ENCODE results near the gene TXNL4A. TPM values are rescaled to one million over a fixed set of nuclear protein-coding genes. Genes with fewer than 3 reads are reported as not detected.

TXNL4A gene
- total RNA-seq, 4 donors from 2014 or later, result 4.1 to 36.8 (median 31.0) TPM

DNA sequence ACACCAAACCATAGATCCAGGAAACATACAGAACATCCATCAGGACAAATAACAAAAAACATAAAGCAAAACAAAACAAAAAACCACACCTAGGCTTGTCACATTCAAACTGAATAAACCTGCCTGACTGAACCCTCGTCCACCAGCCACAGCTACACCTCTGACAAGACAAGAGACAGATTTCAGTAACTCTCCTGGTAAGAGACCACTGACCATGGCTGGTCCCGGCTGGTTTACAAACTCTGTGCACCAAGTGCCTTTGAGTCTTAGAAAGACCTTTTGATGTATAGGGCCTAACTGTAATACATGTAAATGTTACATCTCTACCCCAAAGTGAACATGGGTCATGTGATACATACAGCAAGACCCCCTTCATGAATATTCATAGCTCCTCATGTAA lies 32.1 kb downstream of the TXNL4A start:
- Histone ChIP-seq H3K27ac (no peak overlapping the region), H3K9me3 (no peaks in the 10 kb centered on the region), H3K4me3 (no peak overlapping the region), H3K36me3 (no peaks in the 10 kb centered on the region), H3K27me3 (no peaks in the 10 kb centered on the region), H3K4me1 (peaks cover 12 to 70% (median 35%) of the 10 kb centered on the region in 4 donors)
- TF ChIP-seq CTCF (IDR thresholded peaks at IDR 0.05) (no peak), POLR2A (IDR thresholded peaks at IDR 0.05) (no peak), POLR2AphosphoS5 (IDR thresholded peaks at IDR 0.05) (no peak), EP300 (IDR thresholded peaks at IDR 0.05; ENCODE audit: low read depth) (no peak)
- 75 to 86% methylated on average over 2 of the region's 2 CpGs for WGBS, 2 donors (ENCODE audit: low coverage in 1 of 2)
- DNase-seq, result peak; percentile 4
- in situ Hi-C loops (cut with MboI; ENCODE audit: low pct_ligation_motif_present in 1 of 4, low pct_unique_long_range_greater_than_20kb in 1 of 4, low sequenced_read_pairs in 3 of 4) (loop anchor here in 1 of 4 donors (10.0 kb wide), 1 partner anchor 79 kb away; the partner anchor contains the start of gene RBFA), intact Hi-C loops (cut with DNase I; ENCODE audit: low total_unique reads) (no loop called here)

- Histone ChIP-seq H3K36me3 (no peaks in the 10 kb centered on the region), H3K4me3 (no peak overlapping the region), H3K4me1 (peaks cover 12 to 63% (median 28%) of the 10 kb centered on the region in 4 donors), H3K9me3 (no peaks in the 10 kb centered on the region), H3K27ac (peak overlapping the region; percentile 82 to 98 (median 96)), H3K27me3 (no peaks in the 10 kb centered on the region)
- DNase-seq, result peak; percentile 6
- TF ChIP-seq POLR2AphosphoS5 (IDR thresholded peaks at IDR 0.05) (no peak), POLR2A (IDR thresholded peaks at IDR 0.05) (no peak), EP300 (IDR thresholded peaks at IDR 0.05; ENCODE audit: low read depth) (no peak), CTCF (IDR thresholded peaks at IDR 0.05) (no peak)
- WGBS, 2 donors (ENCODE audit: low coverage in 1 of 2), result 78 to 86% methylated on average over 2 to 12 of the region's 12 CpGs
- intact Hi-C loops (cut with DNase I; ENCODE audit: low total_unique reads) (no loop called here), in situ Hi-C loops (cut with MboI; ENCODE audit: low pct_ligation_motif_present in 1 of 4, low pct_unique_long_range_greater_than_20kb in 1 of 4, low sequenced_read_pairs in 3 of 4) (loop anchor here in 1 of 4 donors (10.0 kb wide), 1 partner anchor 79 kb away; the partner anchor contains the start of gene RBFA)
Observed at GRCh38 chr18:79955302-79956075, 32.9 kb downstream of the TXNL4A start.

- peak; percentile 46 for DNase-seq
- in situ Hi-C loops (cut with MboI; ENCODE audit: low pct_ligation_motif_present in 1 of 4, low pct_unique_long_range_greater_than_20kb in 1 of 4, low sequenced_read_pairs in 3 of 4), result loop anchor here in 1 of 4 donors (10.0 kb wide), 1 partner anchor 80 kb away; the partner anchor contains the start of gene RBFA
- Histone ChIP-seq H3K4me1 (peaks cover 17 to 66% (median 32%) of the 10 kb centered on the region in 4 donors), H3K4me3 (no peak overlapping the region), H3K9me3 (no peaks in the 10 kb centered on the region), H3K27ac (peak overlapping the region; percentile 82 to 98 (median 96)), H3K36me3 (no peaks in the 10 kb centered on the region), H3K27me3 (no peaks in the 10 kb centered on the region)
- intact Hi-C loops (cut with DNase I; ENCODE audit: low total_unique reads), result loop anchor here (5.0 kb wide), 1 partner anchor 33 kb away; the partner anchor contains the start of gene TXNL4A
- TF ChIP-seq POLR2A (IDR thresholded peaks at IDR 0.05) (no peak), EP300 (IDR thresholded peaks at IDR 0.05; ENCODE audit: low read depth) (no peak), CTCF (IDR thresholded peaks at IDR 0.05) (no peak), POLR2AphosphoS5 (IDR thresholded peaks at IDR 0.05) (no peak)
- WGBS, 2 donors (ENCODE audit: low coverage in 1 of 2), result 45 to 63% methylated on average over 4 to 5 of the region's 5 CpGs
Observed at GRCh38 chr18:79954791-79955190, 33.6 kb downstream of the TXNL4A start.

DNA sequence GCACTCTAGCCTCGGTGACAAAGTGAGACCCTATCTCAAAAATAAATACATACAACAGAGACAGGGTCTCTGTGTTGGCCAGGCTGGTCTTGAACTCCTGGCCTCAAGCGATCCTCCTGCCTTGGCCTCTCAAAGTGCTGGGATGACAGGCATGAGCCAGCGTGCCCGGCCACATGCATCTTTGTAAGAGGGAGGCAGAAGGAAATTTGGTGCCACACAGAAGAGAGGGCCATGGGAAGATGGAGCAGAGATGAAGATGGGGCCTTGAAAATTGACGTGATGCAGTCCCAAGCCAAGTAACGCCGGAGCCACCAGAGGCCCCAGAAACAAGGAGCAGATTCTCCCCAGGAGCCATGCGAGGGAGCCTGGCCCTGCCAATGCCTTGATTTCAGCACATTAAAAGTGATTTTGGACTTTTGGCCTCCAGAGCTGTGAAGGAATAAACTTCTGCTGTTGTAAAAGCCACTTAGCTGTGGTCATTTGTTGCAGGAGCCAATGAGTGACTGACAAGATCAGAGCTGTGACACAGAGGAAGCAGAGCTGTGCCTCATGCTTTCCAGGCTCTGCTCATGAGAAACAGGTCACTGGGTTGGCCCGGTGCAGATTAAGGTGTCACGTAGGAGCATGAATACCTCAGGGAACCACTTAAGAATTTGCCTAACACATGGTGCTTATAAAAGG lies 34.3 kb downstream of the TXNL4A start:
- Histone ChIP-seq H3K27ac (peak overlapping the region; percentile 82 to 98 (median 96)), H3K4me3 (no peak overlapping the region), H3K4me1 (peaks cover 20 to 66% (median 35%) of the 10 kb centered on the region in 4 donors), H3K9me3 (no peaks in the 10 kb centered on the region), H3K27me3 (no peaks in the 10 kb centered on the region), H3K36me3 (no peaks in the 10 kb centered on the region)
- WGBS, 2 donors (ENCODE audit: low coverage in 1 of 2), result 62 to 63% methylated on average over 6 to 10 of the region's 10 CpGs
- peak; percentile 59 for TF ChIP-seq POLR2A (IDR thresholded peaks at IDR 0.05)
- no peak for TF ChIP-seq EP300 (IDR thresholded peaks at IDR 0.05; ENCODE audit: low read depth)
- no peak for TF ChIP-seq CTCF (IDR thresholded peaks at IDR 0.05)
- TF ChIP-seq POLR2AphosphoS5 (IDR thresholded peaks at IDR 0.05), result peak; percentile 16 to 84 (median 64)
- in situ Hi-C loops (cut with MboI; ENCODE audit: low pct_ligation_motif_present in 1 of 4, low pct_unique_long_range_greater_than_20kb in 1 of 4, low sequenced_read_pairs in 3 of 4) (loop anchor here in 1 of 4 donors (10.0 kb wide), 1 partner anchor 81 kb away; the partner anchor contains the start of gene RBFA), intact Hi-C loops (cut with DNase I; ENCODE audit: low total_unique reads) (loop anchor here (5.0 kb wide), 1 partner anchor 33 kb away; the partner anchor contains the start of gene TXNL4A)
- peak; percentile 83 for DNase-seq
